ENCODE results near the gene SBNO1. TPM values are rescaled to one million over a fixed set of nuclear protein-coding genes. Genes with fewer than 3 reads are reported as not detected.

SBNO1 gene
- total and polyA plus RNA-seq, 2 experiments from 2014 or later: 17.6 to 23.6 TPM

GRCh38 chr12:123271001-123271668, 93.5 kb downstream of the SBNO1 start:
- peak; percentile 91 for DNase-seq
- Histone ChIP-seq H3K27ac (peak overlapping the region; percentile 91; the same call in 1 of the 2 replicates), H3K4me2 (ENCODE audit: unreplicated experiment) (no peak overlapping the region), H3K27me3 (replicated peaks; ENCODE audit: insufficient read depth) (no peaks in the 10 kb centered on the region), H3K4me1 (ENCODE audit: insufficient read depth) (peaks cover 11% of the 10 kb centered on the region; the same call in 1 of the 2 replicates), H3K9me3 (ENCODE audit: low read depth) (no peaks in the 10 kb centered on the region), H3F3A (ENCODE audit: insufficient read depth) (no peaks in the 10 kb centered on the region), H4K20me1 (ENCODE audit: insufficient read depth) (no peaks in the 10 kb centered on the region), H3K79me2 (ENCODE audit: insufficient read depth) (peaks cover 53% of the 10 kb centered on the region), H2AFZ (peak overlapping the region; percentile 78; the same call in 1 of the 2 replicates), H3K9ac (peak overlapping the region; percentile 99), H3K9me2 (ENCODE audit: insufficient read depth) (no peaks in the 10 kb centered on the region), H3K4me3 (peak overlapping the region; percentile 99), H3K36me3 (ENCODE audit: low read depth) (no peaks in the 10 kb centered on the region)
- no peak for TF ChIP-seq EZH2phosphoT487 (IDR thresholded peaks at IDR 0.05; ENCODE audit: insufficient read depth, low read depth)
- in situ Hi-C loops (cut with MboI): no loop called here
- WGBS, 2 experiments (ENCODE audit: low coverage in 1 of 2, low lambda C conversion rate in 2 of 2, missing lambda C conversion rate in 2 of 2): 0% methylated on average over 6 to 74 of the region's 108 CpGs

DNA sequence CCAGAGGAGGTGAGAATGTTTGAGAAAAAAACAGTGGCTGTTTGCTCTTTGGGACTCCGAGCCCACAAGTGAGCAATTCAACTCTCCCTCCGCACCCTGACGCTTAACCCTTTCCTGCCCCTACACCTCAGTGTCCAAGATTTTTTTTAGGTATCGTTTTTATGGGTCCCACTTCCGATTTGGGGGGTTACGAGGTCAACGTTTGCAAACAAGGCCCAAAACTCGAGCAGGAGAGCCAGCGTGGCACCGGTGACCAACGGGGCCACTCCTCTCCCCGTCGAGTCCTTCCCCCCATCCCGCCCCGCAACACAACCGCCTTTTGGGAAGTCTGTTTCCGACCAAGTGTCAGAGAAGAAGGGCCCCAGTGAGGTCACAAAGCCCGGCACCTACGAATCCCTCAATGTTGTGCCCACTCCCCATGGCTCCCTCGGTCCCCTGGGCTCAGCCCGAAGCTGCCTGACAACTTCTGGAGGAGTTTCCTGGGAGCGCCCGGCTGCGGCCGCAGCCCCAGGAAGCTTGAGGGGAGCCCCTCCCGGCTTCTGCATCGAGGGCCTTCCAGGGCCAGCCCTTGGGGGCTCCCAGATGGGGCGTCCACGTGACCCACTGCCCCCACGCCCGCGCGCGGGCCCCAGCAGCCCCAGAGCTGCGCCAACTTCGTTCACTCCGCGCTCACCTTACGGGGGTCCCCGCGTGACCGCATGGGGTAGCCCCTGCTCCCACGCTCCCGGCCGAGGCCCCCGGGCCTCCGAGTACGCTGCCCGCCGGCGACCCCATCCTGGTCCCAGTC, 94.2 kb downstream of the SBNO1 start:
- peak; percentile 72 for DNase-seq

GRCh38 chr12:123269896-123270213, 94.8 kb downstream of the SBNO1 start:
- H3K4me2 ChIP-seq (ENCODE audit: unreplicated experiment): peak overlapping the region; percentile 100
- in situ Hi-C loops (cut with MboI): no loop called here
- no peaks in the 10 kb centered on the region for H3K27me3 ChIP-seq (replicated peaks; ENCODE audit: insufficient read depth)
- H2AFZ ChIP-seq: peak overlapping the region; percentile 78
- peaks cover 11% of the 10 kb centered on the region; the same call in 1 of the 2 replicates for H3K4me1 ChIP-seq (ENCODE audit: insufficient read depth)
- no peak for DNase-seq
- no peaks in the 10 kb centered on the region for H4K20me1 ChIP-seq (ENCODE audit: insufficient read depth)
- peak overlapping the region; percentile 91 for H3K27ac ChIP-seq
- peaks cover 66% of the 10 kb centered on the region for H3K79me2 ChIP-seq (ENCODE audit: insufficient read depth)
- peak overlapping the region; percentile 99 for H3K9ac ChIP-seq
- TF ChIP-seq EZH2 (IDR thresholded peaks at IDR 0.05; ENCODE audit: insufficient read depth, poor library complexity, severe bottlenecking): no peak
- no peaks in the 10 kb centered on the region for H3K9me3 ChIP-seq (ENCODE audit: low read depth)
- H3K36me3 ChIP-seq (ENCODE audit: low read depth): no peaks in the 10 kb centered on the region
- peak overlapping the region; percentile 99 for H3K4me3 ChIP-seq
- no peaks in the 10 kb centered on the region for H3F3A ChIP-seq (ENCODE audit: insufficient read depth)
- WGBS, 2 experiments (ENCODE audit: low coverage in 1 of 2, low lambda C conversion rate in 2 of 2, missing lambda C conversion rate in 2 of 2): 0 to 2% methylated on average over 3 to 7 of the region's 7 CpGs
- no peaks in the 10 kb centered on the region for H3K9me2 ChIP-seq (ENCODE audit: insufficient read depth)

More for the DNA sequence above, 94.2 kb downstream of the SBNO1 start:
- no peaks in the 10 kb centered on the region for H3K9me3 ChIP-seq (ENCODE audit: low read depth)
- H3K36me3 ChIP-seq (ENCODE audit: low read depth): no peaks in the 10 kb centered on the region
- TF ChIP-seq EZH2 (IDR thresholded peaks at IDR 0.05; ENCODE audit: insufficient read depth, poor library complexity, severe bottlenecking) (no peak), EZH2phosphoT487 (IDR thresholded peaks at IDR 0.05; ENCODE audit: insufficient read depth, low read depth) (no peak)
- H3K9ac ChIP-seq: peak overlapping the region; percentile 99
- peak overlapping the region; percentile 99 for H3K4me3 ChIP-seq
- no peaks in the 10 kb centered on the region for H4K20me1 ChIP-seq (ENCODE audit: insufficient read depth)
- in situ Hi-C loops (cut with MboI): no loop called here
- H2AFZ ChIP-seq: peak overlapping the region; percentile 78
- H3K27ac ChIP-seq: peak overlapping the region; percentile 91
- no peaks in the 10 kb centered on the region for H3F3A ChIP-seq (ENCODE audit: insufficient read depth)
- H3K9me2 ChIP-seq (ENCODE audit: insufficient read depth): no peaks in the 10 kb centered on the region
- peaks cover 11% of the 10 kb centered on the region; the same call in 1 of the 2 replicates for H3K4me1 ChIP-seq (ENCODE audit: insufficient read depth)
- H3K4me2 ChIP-seq (ENCODE audit: unreplicated experiment): peak overlapping the region; percentile 100
- peaks cover 60% of the 10 kb centered on the region for H3K79me2 ChIP-seq (ENCODE audit: insufficient read depth)
- 1% methylated on average over 24 to 46 of the region's 51 CpGs for WGBS, 2 experiments (ENCODE audit: low coverage in 1 of 2, low lambda C conversion rate in 2 of 2, missing lambda C conversion rate in 2 of 2)
- H3K27me3 ChIP-seq (replicated peaks; ENCODE audit: insufficient read depth): no peaks in the 10 kb centered on the region

DNA sequence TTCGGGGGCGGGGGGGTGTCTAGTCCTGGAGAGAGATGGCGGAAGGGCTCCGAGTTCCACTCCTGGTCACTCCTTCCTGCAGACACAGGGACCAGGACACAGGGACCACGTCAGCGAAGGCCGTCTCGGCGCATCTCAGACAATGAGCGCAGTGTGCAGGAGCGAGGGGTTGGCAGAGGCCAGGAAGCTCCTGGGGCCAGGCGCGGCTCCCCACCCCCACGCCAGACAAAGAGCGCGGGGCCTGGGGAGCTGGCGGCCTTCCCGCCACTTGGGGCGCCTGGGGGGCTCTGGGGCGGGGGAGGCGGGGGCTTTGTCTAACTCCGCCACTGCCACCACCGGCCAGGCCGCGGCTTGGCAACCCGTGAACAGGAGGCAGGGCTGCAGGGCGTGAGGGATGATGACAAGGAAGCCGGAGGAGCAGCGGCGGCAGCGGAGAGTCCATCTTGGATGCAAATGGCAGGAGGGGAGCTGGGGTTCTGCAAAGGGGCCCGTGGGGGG, 95.2 kb downstream of the SBNO1 start:
- H3K4me1 ChIP-seq (ENCODE audit: insufficient read depth): peaks cover 11% of the 10 kb centered on the region; the same call in 1 of the 2 replicates
- peak overlapping the region; percentile 99 for H3K9ac ChIP-seq
- 2 to 3% methylated on average over 22 to 32 of the region's 32 CpGs for WGBS, 2 experiments (ENCODE audit: low coverage in 1 of 2, low lambda C conversion rate in 2 of 2, missing lambda C conversion rate in 2 of 2)
- in situ Hi-C loops (cut with MboI): no loop called here
- peak overlapping the region; percentile 78 for H2AFZ ChIP-seq
- H3K27me3 ChIP-seq (replicated peaks; ENCODE audit: insufficient read depth): no peaks in the 10 kb centered on the region
- H4K20me1 ChIP-seq (ENCODE audit: insufficient read depth): no peaks in the 10 kb centered on the region
- no peaks in the 10 kb centered on the region for H3K36me3 ChIP-seq (ENCODE audit: low read depth)
- H3K79me2 ChIP-seq (ENCODE audit: insufficient read depth): peaks cover 70% of the 10 kb centered on the region
- TF ChIP-seq EZH2 (IDR thresholded peaks at IDR 0.05; ENCODE audit: insufficient read depth, poor library complexity, severe bottlenecking) (no peak), EZH2phosphoT487 (IDR thresholded peaks at IDR 0.05; ENCODE audit: insufficient read depth, low read depth) (no peak)
- peak overlapping the region; percentile 100 for H3K4me2 ChIP-seq (ENCODE audit: unreplicated experiment)
- peak overlapping the region; percentile 99 for H3K4me3 ChIP-seq
- H3F3A ChIP-seq (ENCODE audit: insufficient read depth): no peaks in the 10 kb centered on the region
- peak overlapping the region; percentile 91 for H3K27ac ChIP-seq
- H3K9me3 ChIP-seq (ENCODE audit: low read depth): no peaks in the 10 kb centered on the region
- peak; percentile 89 for DNase-seq
- no peaks in the 10 kb centered on the region for H3K9me2 ChIP-seq (ENCODE audit: insufficient read depth)
